ENCODE results near the gene LKAAEAR1. TPM values are rescaled to one million over a fixed set of nuclear protein-coding genes. Genes with fewer than 3 reads are reported as not detected.
"Not testable (repeated sequence)": the region's sequence is repeated elsewhere in the genome, so short reads cannot be mapped to it uniquely, and the experiment has no call there.

The LKAAEAR1 gene, protein sequence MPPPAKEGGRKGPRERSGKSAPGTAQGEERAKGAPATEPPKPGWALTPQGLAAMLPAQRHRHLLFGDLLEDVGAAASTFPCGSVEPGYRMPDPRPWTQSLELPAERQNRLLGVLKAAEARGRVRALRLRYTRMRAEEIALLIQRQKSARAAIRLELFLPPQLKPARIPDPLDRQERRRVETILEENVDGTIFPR
- total RNA-seq: under 1 TPM; 0.29 to 0.39 TPM
- 1.2 TPM for polyA plus RNA-seq

GRCh38 chr20:64083804-64084684 lies at the start of gene LKAAEAR1:
TSS of gene LKAAEAR1 (minus strand) at chr20:64084398. CDS start at chr20:64084219, 179 bp downstream.
- H3K4me3 ChIP-seq (ENCODE audit: low read length): peak within 1 kb of the TSS; percentile 20
- H3K9me3 Mint-ChIP-seq: peaks cover 0 to 5% (median 2%) of the 10 kb centered on the region in 5 donors
- no peaks in the 10 kb centered on the region for H3K36me3 ChIP-seq (ENCODE audit: insufficient read depth, low read length)
- H3K4me1 Mint-ChIP-seq: peaks cover 11 to 44% (median 26%) of the 10 kb centered on the region in 3 donors
- H3K27ac Mint-ChIP-seq: peak within 1 kb of the TSS in 6 of 8 donors; percentile 38 to 81 (median 74)
- POLR2A ChIA-PET: interaction anchor here (1.3 to 1.5 kb wide), 2 partner anchors 18 to 46 kb away, joined by 4 to 5 read pairs; no protein-coding TSS in a partner anchor
- H3K27me3 Mint-ChIP-seq: peaks cover 3% of the 10 kb centered on the region in 2 donors
- H3K9me3 ChIP-seq (ENCODE audit: low read length): no peaks in the 10 kb centered on the region
- H3K4me3 Mint-ChIP-seq: peak within 1 kb of the TSS; percentile 83 to 92 (median 87)
- CTCF ChIA-PET: interaction anchor here (0.6 to 6.8 kb wide), 12 partner anchors 15 to 282 kb away, joined by 3 to 71 read pairs (median 4); no protein-coding TSS in a partner anchor
- no peak within 1 kb of the TSS for H3K27ac ChIP-seq (ENCODE audit: low read depth, low read length)
- peaks cover 15% of the 10 kb centered on the region for H3K4me1 ChIP-seq (ENCODE audit: insufficient read depth, low read length)
- H3K27me3 ChIP-seq (ENCODE audit: insufficient read depth, low read length, poor library complexity, severe bottlenecking): no peaks in the 10 kb centered on the region
- DNase-seq: no peak
- no peaks in the 10 kb centered on the region for H3K36me3 Mint-ChIP-seq

DNA sequence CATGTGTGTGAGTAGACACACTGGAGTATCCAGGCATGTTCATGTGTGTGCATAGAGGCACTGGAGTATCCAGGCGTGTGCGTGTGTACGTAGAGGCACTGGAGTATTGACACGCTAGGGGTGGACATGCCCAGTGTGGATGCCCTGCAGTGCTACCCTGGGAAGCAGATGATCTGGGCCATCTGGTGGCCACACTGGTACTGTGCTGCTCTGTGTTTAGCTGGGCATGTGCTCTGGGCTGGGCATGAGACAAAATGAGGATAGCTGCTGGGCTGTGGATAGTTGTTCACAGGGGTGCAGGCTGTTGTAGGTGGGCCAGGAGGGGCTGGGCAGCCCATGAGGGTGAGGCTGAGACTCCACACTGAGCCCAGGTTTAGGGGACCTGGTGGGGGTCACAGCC lies 47.2 kb upstream of the LKAAEAR1 start:
- no peak overlapping the region for H3K4me3 Mint-ChIP-seq
- Histone ChIP-seq H3K27ac (ENCODE audit: low read depth, low read length) (no peak overlapping the region), H3K9me3 (ENCODE audit: low read length) (no peaks in the 10 kb centered on the region), H3K4me1 (ENCODE audit: insufficient read depth, low read length) (no peaks in the 10 kb centered on the region), H3K27me3 (ENCODE audit: insufficient read depth, low read length, poor library complexity, severe bottlenecking) (peaks cover 4% of the 10 kb centered on the region), H3K4me3 (ENCODE audit: low read length) (no peak overlapping the region), H3K36me3 (ENCODE audit: insufficient read depth, low read length) (no peaks in the 10 kb centered on the region)
- no peaks in the 10 kb centered on the region for H3K4me1 Mint-ChIP-seq
- H3K9me3 Mint-ChIP-seq: no peaks in the 10 kb centered on the region
- POLR2A ChIA-PET: no interaction called here
- H3K27me3 Mint-ChIP-seq: peaks cover 10 to 26% of the 10 kb centered on the region in 2 donors
- no peak overlapping the region for H3K27ac Mint-ChIP-seq
- no peak for DNase-seq
- no peaks in the 10 kb centered on the region for H3K36me3 Mint-ChIP-seq
- CTCF ChIA-PET: no interaction called here

- H3K27ac Mint-ChIP-seq: no peak overlapping the region
- H3K9me3 ChIP-seq (ENCODE audit: low read length): no peaks in the 10 kb centered on the region
- DNase-seq: no peak
- POLR2A ChIA-PET: no interaction called here
- H3K9me3 Mint-ChIP-seq: no peaks in the 10 kb centered on the region
- H3K4me1 ChIP-seq (ENCODE audit: insufficient read depth, low read length): no peaks in the 10 kb centered on the region
- no peaks in the 10 kb centered on the region for H3K4me1 Mint-ChIP-seq
- no peaks in the 10 kb centered on the region for H3K36me3 Mint-ChIP-seq
- H3K4me3 Mint-ChIP-seq: no peak overlapping the region
- H3K27ac ChIP-seq (ENCODE audit: low read depth, low read length): no peak overlapping the region
- H3K36me3 ChIP-seq (ENCODE audit: insufficient read depth, low read length): no peaks in the 10 kb centered on the region
- CTCF ChIA-PET: no interaction called here
- H3K4me3 ChIP-seq (ENCODE audit: low read length): no peak overlapping the region
- peaks cover 4% of the 10 kb centered on the region for H3K27me3 ChIP-seq (ENCODE audit: insufficient read depth, low read length, poor library complexity, severe bottlenecking)
- H3K27me3 Mint-ChIP-seq: peaks cover 9 to 26% of the 10 kb centered on the region in 2 donors
These were observed 46.7 kb upstream of the LKAAEAR1 start for GRCh38 chr20:64130876-64131275.

DNA sequence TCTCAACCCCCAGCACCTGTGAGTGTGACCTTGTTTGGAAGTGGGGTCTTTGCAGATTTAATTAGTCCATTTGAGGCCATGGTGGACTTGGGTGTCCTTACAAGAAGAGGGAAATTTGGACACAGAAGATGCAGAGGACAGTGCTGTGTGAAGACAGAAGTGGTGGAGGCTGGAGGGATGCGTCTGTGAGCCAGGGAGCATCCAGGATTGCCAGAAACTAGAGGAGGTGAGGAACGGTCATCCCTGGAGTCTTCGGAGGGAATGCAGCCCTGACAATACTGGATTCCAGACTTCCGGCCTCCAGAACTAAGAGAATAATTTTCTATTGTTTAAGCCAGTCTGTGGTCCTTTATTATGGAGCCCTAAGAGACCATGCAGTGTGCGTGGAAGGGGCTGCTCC lies 46.1 kb upstream of the LKAAEAR1 start:
- Histone ChIP-seq H3K27ac (ENCODE audit: low read depth, low read length) (no peak overlapping the region), H3K36me3 (ENCODE audit: insufficient read depth, low read length) (no peaks in the 10 kb centered on the region), H3K9me3 (ENCODE audit: low read length) (no peaks in the 10 kb centered on the region), H3K27me3 (ENCODE audit: insufficient read depth, low read length, poor library complexity, severe bottlenecking) (peaks cover 4% of the 10 kb centered on the region), H3K4me1 (ENCODE audit: insufficient read depth, low read length) (no peaks in the 10 kb centered on the region), H3K4me3 (ENCODE audit: low read length) (no peak overlapping the region)
- H3K4me1 Mint-ChIP-seq: no peaks in the 10 kb centered on the region
- no peak overlapping the region for H3K27ac Mint-ChIP-seq
- no peaks in the 10 kb centered on the region for H3K36me3 Mint-ChIP-seq
- ChIA-PET POLR2A (no interaction called here), CTCF (no interaction called here)
- no peak overlapping the region for H3K4me3 Mint-ChIP-seq
- H3K27me3 Mint-ChIP-seq: peaks cover 9 to 27% of the 10 kb centered on the region in 2 donors
- no peaks in the 10 kb centered on the region for H3K9me3 Mint-ChIP-seq
- DNase-seq: no peak

DNA sequence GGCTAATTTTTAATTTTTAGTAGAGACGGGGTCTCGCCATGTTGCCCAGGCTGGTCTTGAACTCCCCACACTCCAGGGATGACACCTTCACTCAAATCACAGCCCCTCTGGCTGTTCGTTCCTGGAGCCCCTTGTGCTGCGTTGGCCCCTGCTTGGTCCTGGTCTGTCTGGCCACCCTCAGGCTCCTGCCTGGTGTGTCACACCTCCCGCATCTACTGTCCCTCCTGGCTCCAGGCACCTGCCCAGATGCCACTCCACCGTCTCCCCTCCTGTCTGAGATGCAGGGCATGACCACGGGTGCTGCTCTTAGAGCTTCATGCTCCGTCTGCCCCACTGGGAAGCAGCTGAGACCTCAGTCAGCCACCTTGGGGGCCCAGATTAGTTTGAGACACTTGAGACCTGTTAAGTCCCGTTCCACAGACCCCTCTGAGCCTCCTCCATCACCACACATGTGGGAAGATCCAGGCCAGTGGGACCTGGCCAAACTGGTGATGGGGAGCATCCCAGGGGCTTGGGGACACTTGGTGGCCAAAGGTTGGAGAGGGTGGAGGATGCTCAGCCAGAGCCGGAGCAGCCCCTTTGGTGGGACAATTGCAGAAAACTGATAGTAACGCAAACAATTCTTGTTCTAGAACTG lies 45.1 kb upstream of the LKAAEAR1 start:
- no peaks in the 10 kb centered on the region for H3K4me1 Mint-ChIP-seq
- Histone ChIP-seq H3K27ac (ENCODE audit: low read depth, low read length) (no peak overlapping the region), H3K36me3 (ENCODE audit: insufficient read depth, low read length) (no peaks in the 10 kb centered on the region), H3K4me3 (ENCODE audit: low read length) (no peak overlapping the region), H3K4me1 (ENCODE audit: insufficient read depth, low read length) (no peaks in the 10 kb centered on the region), H3K9me3 (ENCODE audit: low read length) (no peaks in the 10 kb centered on the region), H3K27me3 (ENCODE audit: insufficient read depth, low read length, poor library complexity, severe bottlenecking) (peaks cover 4% of the 10 kb centered on the region)
- H3K9me3 Mint-ChIP-seq: no peaks in the 10 kb centered on the region
- no peaks in the 10 kb centered on the region for H3K36me3 Mint-ChIP-seq
- ChIA-PET CTCF (interaction anchor here (1.3 kb wide), 1 partner anchor 9 kb away, joined by 3 read pairs; no protein-coding TSS in a partner anchor), POLR2A (no interaction called here)
- H3K27me3 Mint-ChIP-seq: peaks cover 9 to 34% of the 10 kb centered on the region in 2 donors
- no peak for DNase-seq
- H3K4me3 Mint-ChIP-seq: no peak overlapping the region
- no peak overlapping the region for H3K27ac Mint-ChIP-seq

- H3K9me3 ChIP-seq (ENCODE audit: low read length); H3K4me3 ChIP-seq (ENCODE audit: low read length); CTCF ChIA-PET; H3K4me3 Mint-ChIP-seq; H3K27me3 ChIP-seq (ENCODE audit: insufficient read depth, low read length, poor library complexity, severe bottlenecking); H3K9me3 Mint-ChIP-seq; H3K4me1 Mint-ChIP-seq; H3K36me3 ChIP-seq (ENCODE audit: insufficient read depth, low read length); H3K27ac ChIP-seq (ENCODE audit: low read depth, low read length); H3K36me3 Mint-ChIP-seq; H3K27ac Mint-ChIP-seq; POLR2A ChIA-PET; DNase-seq: not testable (repeated sequence)
- H3K4me1 ChIP-seq (ENCODE audit: insufficient read depth, low read length): peaks cover 11% of the 10 kb centered on the region
- H3K27me3 Mint-ChIP-seq: peaks cover 8 to 33% of the 10 kb centered on the region in 2 donors
These were observed 39.3 kb upstream of the LKAAEAR1 start for GRCh38 chr20:64123517-64123916.

DNA sequence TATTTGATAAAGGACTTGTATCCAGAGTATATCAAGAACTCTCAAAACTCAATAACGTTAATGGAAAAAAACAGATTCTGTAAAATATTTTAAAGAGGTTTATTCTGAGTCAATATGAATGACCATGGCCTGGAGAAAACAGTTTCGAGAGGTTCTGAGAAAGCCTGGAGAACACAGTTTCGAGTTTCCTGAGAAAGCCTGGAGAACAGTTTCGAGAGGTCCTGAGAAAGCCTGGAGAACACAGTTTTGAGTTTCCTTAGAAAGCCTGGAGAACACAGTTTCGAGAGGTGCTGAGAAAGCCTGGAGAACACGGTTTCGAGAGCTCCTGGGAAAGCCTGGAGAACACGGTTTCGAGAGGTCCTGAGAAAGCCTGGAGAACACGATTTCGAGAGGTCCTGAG lies 38.7 kb upstream of the LKAAEAR1 start:
- POLR2A ChIA-PET; H3K36me3 ChIP-seq (ENCODE audit: insufficient read depth, low read length); CTCF ChIA-PET; H3K4me3 ChIP-seq (ENCODE audit: low read length); H3K27me3 ChIP-seq (ENCODE audit: insufficient read depth, low read length, poor library complexity, severe bottlenecking); H3K4me3 Mint-ChIP-seq; H3K9me3 Mint-ChIP-seq; H3K27ac ChIP-seq (ENCODE audit: low read depth, low read length); DNase-seq; H3K36me3 Mint-ChIP-seq; H3K4me1 Mint-ChIP-seq; H3K9me3 ChIP-seq (ENCODE audit: low read length): not testable (repeated sequence)
- Mint-ChIP-seq H3K27ac (peak overlapping the region in 1 of 8 donors; percentile 24), H3K27me3 (peaks cover 8 to 29% of the 10 kb centered on the region in 2 donors)
- peaks cover 11% of the 10 kb centered on the region for H3K4me1 ChIP-seq (ENCODE audit: insufficient read depth, low read length)

DNA sequence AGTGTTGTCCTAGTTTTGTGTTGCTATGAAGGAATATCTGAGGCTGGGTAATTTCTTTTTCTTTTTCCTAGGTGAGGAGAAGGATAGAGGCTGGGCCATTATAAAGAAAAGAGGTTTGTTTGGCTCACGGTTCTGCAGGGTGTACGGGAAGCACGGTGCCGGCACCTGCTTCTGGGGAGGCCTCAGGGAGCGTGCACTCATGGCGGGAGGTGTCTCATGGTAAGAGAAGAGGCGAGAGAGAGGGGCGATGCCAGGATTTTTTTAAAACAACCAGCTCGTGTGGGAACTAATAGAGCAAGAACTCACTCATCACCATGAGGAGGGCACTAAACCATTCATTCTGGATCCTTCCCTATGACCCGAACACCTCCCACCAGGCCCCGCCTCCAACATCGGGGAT lies 37.4 kb upstream of the LKAAEAR1 start:
- H3K4me1 Mint-ChIP-seq: peaks cover 6 to 10% (median 7%) of the 10 kb centered on the region in 3 donors
- Histone ChIP-seq H3K4me1 (ENCODE audit: insufficient read depth, low read length) (peaks cover 11% of the 10 kb centered on the region), H3K36me3 (ENCODE audit: insufficient read depth, low read length) (no peaks in the 10 kb centered on the region), H3K27ac (ENCODE audit: low read depth, low read length) (no peak overlapping the region), H3K9me3 (ENCODE audit: low read length) (no peaks in the 10 kb centered on the region), H3K27me3 (ENCODE audit: insufficient read depth, low read length, poor library complexity, severe bottlenecking) (no peaks in the 10 kb centered on the region), H3K4me3 (ENCODE audit: low read length) (no peak overlapping the region)
- no peaks in the 10 kb centered on the region for H3K9me3 Mint-ChIP-seq
- ChIA-PET CTCF (interaction anchor here (1.3 to 4.1 kb wide), 5 partner anchors 11 to 584 kb away, joined by 5 to 71 read pairs (median 10); partner anchors contain the start of genes LKAAEAR1, OPRL1, PTK6 and RGS19), POLR2A (interaction anchor here (0.6 kb wide), 1 partner anchor 26 kb away, joined by 3 read pairs; no protein-coding TSS in a partner anchor)
- no peak for DNase-seq
- peaks cover 8 to 27% of the 10 kb centered on the region in 2 donors for H3K27me3 Mint-ChIP-seq
- no peaks in the 10 kb centered on the region for H3K36me3 Mint-ChIP-seq
- no peak overlapping the region for H3K27ac Mint-ChIP-seq
- no peak overlapping the region for H3K4me3 Mint-ChIP-seq
